ENCODE data around the gene SERGEF.

- no peak for TF ChIP-seq EP300 (IDR thresholded peaks at IDR 0.05; ENCODE audit: borderline replicate concordance in 1 of 2, control insufficient read depth in 1 of 2, low read depth in 2 of 2, low read length in 2 of 2)
- no peak for TF ChIP-seq PKNOX1 (IDR thresholded peaks at IDR 0.05)
- no peak for TF ChIP-seq EZH2 (IDR thresholded peaks at IDR 0.05; ENCODE audit: borderline replicate concordance, control insufficient read depth, low read depth, low read length)
- TF ChIP-seq POLR2A (IDR thresholded peaks at IDR 0.05; ENCODE audit: low read depth, low read length) = no peak
- no peak for TF ChIP-seq RCOR1 (conservative IDR thresholded peaks at IDR 0.05; ENCODE audit: low read depth, low read length)
Observed at GRCh38 chr11:17770048-17770652, 242.7 kb downstream of the SERGEF start.
